BLaER1 treated with 17β-estradiol and CSF1 and Interleukin-3, amounts not matched to agents 10 nM and 100 nM (cell line): ENCODE results near the gene EIF4E.

ENCODE experiments used
- H3K27ac ChIP-seq, 11 experiments: shearing (Covaris generic); formaldehyde crosslinking; 2 replicates each; pipeline ENCODE4 v1.8.1; 2022
- H3K27me3 ChIP-seq, 11 experiments: shearing (Covaris generic); formaldehyde crosslinking; 2 replicates each; pipeline ENCODE4 v1.8.1; 2022
- H3K36me3 ChIP-seq, 11 experiments: shearing (Covaris generic); formaldehyde crosslinking; 2 replicates each; pipeline ENCODE4 v1.8.1; 2022
- H3K4me1 ChIP-seq, 10 experiments: shearing (Covaris generic); formaldehyde crosslinking; 2 replicates each; pipeline ENCODE4 v1.8.1; 2022
- H3K4me2 ChIP-seq, 11 experiments: shearing (Covaris generic); formaldehyde crosslinking; 2 replicates each; pipeline ENCODE4 v1.8.1; 2022
- H3K4me3 ChIP-seq, 10 experiments: shearing (Covaris generic); formaldehyde crosslinking; 2 replicates each; pipeline ENCODE4 v1.8.1; 2022
- H3K9ac ChIP-seq, 11 experiments: shearing (Covaris generic); formaldehyde crosslinking; 2 replicates each; pipeline ENCODE4 v1.8.1; 2022
- H3K9me3 ChIP-seq, 11 experiments: shearing (Covaris generic); formaldehyde crosslinking; replicated peaks in 1 of 11; 2 replicates each; pipeline ENCODE4 v1.8.1; 2022
- H4K20me1 ChIP-seq, 11 experiments: shearing (Covaris generic); formaldehyde crosslinking; 2 replicates each; pipeline ENCODE4 v1.8.1; 2022
- Cebpa-rat ChIP-seq, 11 experiments: shearing (Covaris generic); IDR thresholded peaks; 2 replicates each; pipeline ENCODE4 v1.8.1; 2022

EIF4E gene

DNA sequence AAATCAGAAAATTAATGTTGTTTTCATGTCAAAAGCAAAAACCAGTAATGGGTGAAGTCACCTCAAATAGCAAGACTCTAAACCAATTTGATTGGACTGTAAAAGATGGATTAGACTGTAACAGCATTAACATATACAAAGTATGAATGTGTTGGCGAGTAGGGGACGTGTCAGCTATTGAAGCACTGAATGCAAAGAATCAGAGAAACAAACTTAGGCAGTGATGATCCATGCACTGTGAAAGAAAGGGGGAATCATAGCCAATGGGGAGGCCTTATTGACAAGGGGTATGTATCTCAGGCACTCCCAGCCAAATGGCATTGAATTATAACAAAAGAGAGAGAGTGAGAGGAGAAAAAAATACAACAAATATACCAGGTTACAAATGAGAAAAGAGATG lies 30.5 kb upstream of the EIF4E start:
- H3K4me1 ChIP-seq = no peaks in the 10 kb centered on the region
- H3K36me3 ChIP-seq = no peaks in the 10 kb centered on the region
- H3K4me3 ChIP-seq = no peak overlapping the region
- H3K27ac ChIP-seq = no peak overlapping the region
- H3K27me3 ChIP-seq = no peaks in the 10 kb centered on the region
- H4K20me1 ChIP-seq = no peaks in the 10 kb centered on the region
- no peak for TF ChIP-seq Cebpa-rat (IDR thresholded peaks at IDR 0.05)
- H3K4me2 ChIP-seq = no peak overlapping the region
- H3K9me3 ChIP-seq = no peaks in the 10 kb centered on the region
- H3K9ac ChIP-seq = no peak overlapping the region

DNA sequence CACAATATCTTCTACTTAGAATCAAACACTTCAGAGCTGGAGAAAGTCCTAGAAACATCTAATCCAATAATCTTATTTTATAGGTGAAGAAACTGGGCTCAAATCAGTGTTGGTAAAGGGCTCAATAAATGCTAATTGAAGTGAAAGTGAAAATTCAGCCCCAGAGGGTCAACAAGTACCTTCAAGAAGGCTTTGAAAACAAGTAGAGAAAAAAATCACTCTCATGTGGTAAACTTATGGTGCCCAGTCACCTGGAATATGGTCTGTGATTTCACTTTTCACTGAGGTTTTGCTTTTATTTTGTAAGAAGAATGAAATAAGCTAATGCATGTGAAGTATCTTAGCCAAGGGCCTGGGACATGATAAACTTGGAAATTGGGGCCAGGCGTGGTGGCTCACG lies 29.1 kb upstream of the EIF4E start:
- Histone ChIP-seq H3K4me2 (no peak overlapping the region), H3K4me1 (no peaks in the 10 kb centered on the region), H3K27me3 (no peaks in the 10 kb centered on the region), H4K20me1 (no peaks in the 10 kb centered on the region), H3K36me3 (no peaks in the 10 kb centered on the region), H3K9ac (no peak overlapping the region), H3K27ac (no peak overlapping the region), H3K4me3 (no peak overlapping the region), H3K9me3 (no peaks in the 10 kb centered on the region)
- no peak for TF ChIP-seq Cebpa-rat (IDR thresholded peaks at IDR 0.05)

DNA sequence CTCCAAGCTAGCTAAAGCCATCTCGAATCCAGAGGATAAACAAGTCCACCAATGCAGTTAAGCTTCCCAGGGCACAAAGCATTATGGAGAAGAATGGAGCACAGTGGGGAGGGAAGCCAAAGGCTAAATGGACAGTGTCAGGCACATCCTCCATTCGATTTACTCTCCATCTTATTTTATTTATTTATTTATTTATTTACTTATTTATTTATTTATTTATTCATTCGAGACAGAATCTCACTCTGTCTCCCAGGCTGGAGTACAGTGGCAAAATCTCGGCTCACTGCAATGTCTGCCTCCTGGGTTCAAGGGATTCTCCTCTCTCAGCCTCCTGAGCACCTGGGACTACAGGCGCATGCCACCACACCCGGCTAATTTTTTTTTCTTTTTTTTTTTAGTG lies 26.3 kb upstream of the EIF4E start:
- TF ChIP-seq Cebpa-rat (IDR thresholded peaks at IDR 0.05) = no peak
- Histone ChIP-seq H3K4me1 (no peaks in the 10 kb centered on the region), H3K4me3 (no peak overlapping the region), H3K27me3 (no peaks in the 10 kb centered on the region), H3K36me3 (no peaks in the 10 kb centered on the region), H3K9ac (no peak overlapping the region), H3K9me3 (no peaks in the 10 kb centered on the region), H4K20me1 (no peaks in the 10 kb centered on the region), H3K27ac (no peak overlapping the region), H3K4me2 (no peak overlapping the region)

DNA sequence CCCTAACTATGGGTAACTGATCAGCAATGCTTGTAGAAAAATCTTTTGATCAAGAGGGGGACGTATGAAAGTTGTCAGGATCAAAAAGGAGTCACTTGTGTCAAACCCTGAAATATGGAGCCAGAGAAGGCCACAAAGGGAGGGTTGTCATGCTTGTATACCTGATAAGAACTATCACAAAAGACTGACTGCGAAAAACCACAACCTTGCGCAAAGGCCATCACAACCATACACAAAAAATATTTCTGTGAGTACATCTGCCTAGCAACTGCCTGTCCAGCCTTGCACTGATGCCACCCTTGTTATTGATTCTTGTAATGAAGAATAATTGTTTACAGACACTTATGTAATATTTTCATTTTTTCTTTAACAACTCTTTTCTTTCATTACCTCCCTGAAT lies 22.8 kb upstream of the EIF4E start:
- Histone ChIP-seq H3K27me3 (no peaks in the 10 kb centered on the region), H3K9me3 (no peaks in the 10 kb centered on the region), H3K4me1 (no peaks in the 10 kb centered on the region)

GRCh38 chr4:98950925-98951324 lies 22.0 kb upstream of the EIF4E start:
- H3K4me2 ChIP-seq = no peak overlapping the region
- no peak overlapping the region for H3K4me3 ChIP-seq
- no peaks in the 10 kb centered on the region for H3K9me3 ChIP-seq
- H3K27me3 ChIP-seq = no peaks in the 10 kb centered on the region
- no peaks in the 10 kb centered on the region for H4K20me1 ChIP-seq
- H3K9ac ChIP-seq = no peak overlapping the region
- no peaks in the 10 kb centered on the region for H3K4me1 ChIP-seq
- no peak for TF ChIP-seq Cebpa-rat (IDR thresholded peaks at IDR 0.05)
- no peaks in the 10 kb centered on the region for H3K36me3 ChIP-seq
- H3K27ac ChIP-seq = no peak overlapping the region

More for the DNA sequence above, 22.8 kb upstream of the EIF4E start:
- H3K4me3 ChIP-seq = no peak overlapping the region
- no peak overlapping the region for H3K27ac ChIP-seq
- no peaks in the 10 kb centered on the region for H3K36me3 ChIP-seq
- no peak overlapping the region for H3K4me2 ChIP-seq
- H4K20me1 ChIP-seq = no peaks in the 10 kb centered on the region
- no peak for TF ChIP-seq Cebpa-rat (IDR thresholded peaks at IDR 0.05)
- H3K9ac ChIP-seq = no peak overlapping the region

GRCh38 chr4:98946359-98946758 lies 17.4 kb upstream of the EIF4E start:
- Histone ChIP-seq H3K4me2 (no peak overlapping the region), H4K20me1 (no peaks in the 10 kb centered on the region), H3K36me3 (no peaks in the 10 kb centered on the region), H3K27ac (no peak overlapping the region), H3K4me1 (no peaks in the 10 kb centered on the region), H3K27me3 (no peaks in the 10 kb centered on the region), H3K4me3 (no peak overlapping the region), H3K9me3 (no peaks in the 10 kb centered on the region), H3K9ac (no peak overlapping the region)
- no peak for TF ChIP-seq Cebpa-rat (IDR thresholded peaks at IDR 0.05)

DNA sequence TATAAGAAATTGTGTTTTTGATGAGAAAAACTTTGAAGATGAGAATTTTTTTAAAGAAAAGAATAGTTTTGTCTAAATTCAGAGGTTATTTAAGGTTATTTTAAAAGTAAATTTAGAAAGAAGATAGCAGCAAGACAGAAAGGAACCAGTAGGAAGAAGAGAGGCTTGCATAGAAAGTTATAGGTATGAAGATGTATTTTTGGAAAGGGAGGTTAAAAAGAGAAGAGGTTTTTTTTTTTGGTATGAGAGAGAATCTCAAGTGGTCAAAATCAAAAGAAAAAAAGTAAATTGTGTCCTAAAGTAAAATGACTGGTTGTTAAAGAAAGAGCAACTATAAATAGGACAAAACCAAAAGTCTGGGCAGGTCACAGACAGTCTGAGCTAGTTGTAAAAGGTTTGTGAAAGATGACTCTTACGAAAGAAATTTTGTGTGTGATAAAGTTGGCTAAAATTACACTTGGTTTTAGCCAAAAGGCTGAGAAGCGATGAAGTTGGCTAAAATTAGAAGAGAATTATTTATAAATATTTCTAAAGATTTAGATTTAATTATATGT lies 16.4 kb upstream of the EIF4E start:
- Histone ChIP-seq H3K4me2 (no peak overlapping the region), H3K36me3 (no peaks in the 10 kb centered on the region), H3K9me3 (no peaks in the 10 kb centered on the region), H3K27me3 (no peaks in the 10 kb centered on the region), H3K4me3 (no peak overlapping the region), H3K9ac (no peak overlapping the region), H3K4me1 (no peaks in the 10 kb centered on the region), H3K27ac (no peak overlapping the region), H4K20me1 (no peaks in the 10 kb centered on the region)
- no peak for TF ChIP-seq Cebpa-rat (IDR thresholded peaks at IDR 0.05)

GRCh38 chr4:98939892-98940298 lies 11.0 kb upstream of the EIF4E start:
- Histone ChIP-seq H3K36me3 (no peaks in the 10 kb centered on the region), H3K4me3 (no peak overlapping the region), H3K4me1 (peaks cover 0 to 27% (median 8%) of the 10 kb centered on the region in 10 experiments; a peak in 13 of 20 replicates), H3K4me2 (no peak overlapping the region), H3K9ac (no peak overlapping the region), H3K9me3 (peaks cover 0 to 11% (median 6%) of the 10 kb centered on the region in 11 experiments; a peak in 6 of 22 replicates), H3K27ac (no peak overlapping the region), H3K27me3 (no peaks in the 10 kb centered on the region), H4K20me1 (no peaks in the 10 kb centered on the region)
- no peak for TF ChIP-seq Cebpa-rat (IDR thresholded peaks at IDR 0.05)

- no peak for TF ChIP-seq Cebpa-rat (IDR thresholded peaks at IDR 0.05)
- no peak overlapping the region for H3K9ac ChIP-seq
- peaks cover 0 to 27% (median 8%) of the 10 kb centered on the region in 10 experiments; a peak in 13 of 20 replicates for H3K4me1 ChIP-seq
- H3K4me2 ChIP-seq = no peak overlapping the region
- no peaks in the 10 kb centered on the region for H3K27me3 ChIP-seq
- peaks cover 0 to 11% (median 6%) of the 10 kb centered on the region in 11 experiments; a peak in 6 of 22 replicates for H3K9me3 ChIP-seq
- no peak overlapping the region for H3K4me3 ChIP-seq
- no peak overlapping the region for H3K27ac ChIP-seq
- no peaks in the 10 kb centered on the region for H4K20me1 ChIP-seq
- no peaks in the 10 kb centered on the region for H3K36me3 ChIP-seq
Measured at GRCh38 chr4:98939438-98939837, 10.5 kb upstream of the EIF4E start.

DNA sequence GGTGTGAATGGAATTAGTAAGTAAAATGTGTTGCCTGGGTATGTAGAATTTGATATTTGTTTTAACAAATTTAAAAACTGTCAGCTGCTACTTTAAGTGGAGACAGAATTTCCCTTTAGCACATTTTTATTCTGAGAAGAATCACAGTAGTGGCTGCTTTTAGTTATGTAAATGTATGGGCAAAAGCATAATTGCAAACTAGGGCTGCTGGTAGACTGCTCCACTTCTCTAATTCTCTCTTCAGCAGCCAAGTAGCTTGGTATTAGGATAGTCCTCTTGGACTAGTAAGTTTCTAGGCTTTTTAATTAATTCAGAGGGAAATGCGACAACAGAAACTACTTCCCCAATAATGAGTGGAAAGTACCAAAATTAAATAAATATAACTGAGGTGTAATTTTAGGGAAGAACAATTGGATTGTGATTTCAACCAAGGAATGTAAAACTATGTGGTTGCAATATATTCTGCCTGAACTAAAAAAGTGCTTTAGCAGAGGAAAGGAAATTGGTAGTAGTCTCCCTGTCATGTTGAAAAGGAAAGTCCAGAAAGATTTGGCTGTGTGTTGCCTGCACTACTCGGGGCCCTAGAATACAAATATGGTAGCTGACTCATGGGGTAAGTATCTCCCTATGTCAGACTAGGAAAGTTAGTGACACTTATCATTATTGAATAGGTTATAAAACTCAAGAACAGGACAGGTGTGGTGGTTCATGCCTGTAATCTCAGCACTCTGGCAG lies 9.2 kb upstream of the EIF4E start:
- H4K20me1 ChIP-seq = no peaks in the 10 kb centered on the region
- H3K36me3 ChIP-seq = no peaks in the 10 kb centered on the region
- peaks cover 2 to 29% (median 11%) of the 10 kb centered on the region in 10 experiments for H3K4me1 ChIP-seq
- no peak overlapping the region for H3K4me3 ChIP-seq
- no peak overlapping the region for H3K9ac ChIP-seq
- H3K4me2 ChIP-seq = peak overlapping the region in 4 of 11 experiments; percentile 32 to 51 (median 34); a peak in 4 of 22 replicates
- H3K27me3 ChIP-seq = no peaks in the 10 kb centered on the region
- TF ChIP-seq Cebpa-rat (IDR thresholded peaks at IDR 0.05) = no peak
- no peak overlapping the region for H3K27ac ChIP-seq
- peaks cover 0 to 11% (median 8%) of the 10 kb centered on the region in 11 experiments; a peak in 8 of 22 replicates for H3K9me3 ChIP-seq
